Inferior parietal cortex (tissue), 1 donor: ENCODE measurements around the gene ALPI.
"Not testable (repeated sequence)": the region's sequence is repeated elsewhere in the genome, so short reads cannot be mapped to it uniquely, and the experiment has no call there.

ENCODE experiments used
- DNase-seq: peaks from one replicate; pipeline ENCODE4 v3.0.0-alpha.2; 2016; ENCODE audit errors: extremely low spot score

Gene ALPI

DNA sequence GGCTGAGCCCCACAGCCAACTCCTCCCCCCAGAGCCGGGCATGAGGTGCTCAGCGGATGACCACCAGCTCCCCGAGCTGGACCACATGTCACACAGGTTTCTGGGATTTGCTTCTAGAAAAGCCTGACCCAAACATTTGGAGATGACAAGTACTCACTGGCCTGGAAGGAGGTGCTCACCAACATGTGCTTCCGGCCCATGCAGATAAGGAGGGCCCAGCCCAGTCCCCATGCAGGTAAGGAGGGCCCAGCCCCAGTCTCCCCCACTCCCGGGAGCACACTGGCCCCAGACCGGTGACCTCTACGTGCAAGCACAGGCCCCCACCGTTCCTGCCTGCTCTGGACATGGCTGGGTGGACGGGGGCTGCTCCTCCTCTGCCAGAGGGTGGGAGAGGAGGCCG lies 14.0 kb upstream of the ALPI start:
- DNase-seq = not testable (repeated sequence)

DNA sequence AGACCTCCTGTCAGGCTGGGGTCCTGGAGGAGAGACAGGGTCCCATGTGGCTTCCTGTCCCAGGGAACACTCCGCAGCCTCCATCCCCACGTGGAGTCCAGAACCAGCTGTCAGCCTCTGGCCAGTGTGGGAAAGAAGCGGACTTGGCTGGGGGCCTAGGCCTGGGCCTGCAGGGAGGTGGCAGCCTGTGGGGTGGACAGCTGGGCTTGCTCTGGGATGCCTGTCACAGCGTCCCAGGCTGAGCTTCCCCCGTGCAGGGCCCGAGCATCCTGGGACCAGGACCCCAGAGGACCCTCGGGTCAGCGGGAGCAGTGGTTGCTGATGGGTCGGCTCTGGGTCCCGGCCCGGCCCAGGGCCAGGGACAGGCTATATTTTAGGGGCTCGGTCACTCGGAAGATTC lies 13.5 kb upstream of the ALPI start:
- DNase-seq = not testable (repeated sequence)

- not testable (repeated sequence) for DNase-seq
Observed at GRCh38 chr2:232443047-232443446, 12.9 kb upstream of the ALPI start.

GRCh38 chr2:232443669-232444408 lies 12.1 kb upstream of the ALPI start:
- not testable (repeated sequence) for DNase-seq

- no peak for DNase-seq
Observed at GRCh38 chr2:232444409-232445148, 11.4 kb upstream of the ALPI start.

DNA sequence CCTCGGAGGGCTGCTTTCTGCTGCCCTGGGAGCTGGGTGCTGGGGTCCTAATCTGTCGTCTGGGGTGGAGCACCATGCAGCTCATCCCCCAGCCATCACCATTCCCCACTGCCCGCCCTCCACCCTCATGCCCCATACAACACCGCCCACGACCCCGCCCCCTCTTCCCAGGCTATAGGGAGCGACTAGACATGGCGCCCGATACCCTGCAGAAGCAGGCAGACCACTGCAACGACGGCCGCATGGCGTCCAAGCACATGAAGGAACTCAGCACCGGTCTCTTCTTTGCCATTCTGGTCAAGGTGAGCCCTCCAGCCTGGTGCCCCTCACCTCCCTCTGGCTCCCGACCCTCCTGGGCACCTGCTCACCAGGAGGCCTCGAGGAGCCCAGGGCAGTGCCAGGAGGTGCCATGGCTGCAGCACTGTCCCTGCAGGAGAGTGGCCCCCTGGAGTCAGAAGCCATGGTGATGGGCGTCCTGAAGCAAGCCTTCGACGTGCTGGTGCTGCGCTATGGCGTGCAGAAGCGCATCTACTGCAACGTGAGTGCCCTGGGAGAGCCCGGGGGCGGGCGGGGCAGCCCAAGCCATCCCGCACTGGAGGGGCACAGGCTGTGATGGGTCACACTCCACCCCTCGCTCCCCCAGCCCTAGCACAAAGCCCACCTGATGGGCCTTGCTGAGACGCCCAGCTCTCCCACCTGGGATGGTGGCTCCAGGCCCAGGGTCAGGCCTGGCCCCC lies 10.6 kb upstream of the ALPI start:
- DNase-seq = not testable (repeated sequence)

DNA sequence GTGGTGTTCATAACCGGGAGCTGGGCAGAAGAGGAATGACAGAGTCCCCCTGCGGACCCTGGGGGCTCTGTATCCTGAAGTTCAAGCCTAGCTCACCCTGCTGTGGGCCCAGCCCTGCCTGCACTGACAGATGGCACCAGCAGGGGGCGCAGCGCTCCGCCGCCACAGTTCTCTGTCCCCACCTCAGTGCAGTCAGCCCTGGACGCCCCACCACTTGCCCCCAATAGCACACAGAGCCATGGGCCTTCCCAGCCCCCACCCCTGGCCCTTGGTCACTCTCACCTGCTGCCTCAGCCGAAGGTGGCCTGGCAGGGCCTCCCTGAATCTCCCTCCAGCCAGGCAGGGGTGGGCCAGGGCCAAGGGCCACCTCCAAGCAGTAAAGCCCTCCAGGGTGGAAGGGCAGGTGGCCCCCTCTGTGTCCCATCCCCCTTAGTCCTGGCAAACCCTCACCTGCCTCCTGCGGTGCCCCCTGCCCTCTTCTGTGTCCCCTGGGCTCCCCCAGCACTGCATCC lies 9.6 kb upstream of the ALPI start:
- DNase-seq = not testable (repeated sequence)

DNA sequence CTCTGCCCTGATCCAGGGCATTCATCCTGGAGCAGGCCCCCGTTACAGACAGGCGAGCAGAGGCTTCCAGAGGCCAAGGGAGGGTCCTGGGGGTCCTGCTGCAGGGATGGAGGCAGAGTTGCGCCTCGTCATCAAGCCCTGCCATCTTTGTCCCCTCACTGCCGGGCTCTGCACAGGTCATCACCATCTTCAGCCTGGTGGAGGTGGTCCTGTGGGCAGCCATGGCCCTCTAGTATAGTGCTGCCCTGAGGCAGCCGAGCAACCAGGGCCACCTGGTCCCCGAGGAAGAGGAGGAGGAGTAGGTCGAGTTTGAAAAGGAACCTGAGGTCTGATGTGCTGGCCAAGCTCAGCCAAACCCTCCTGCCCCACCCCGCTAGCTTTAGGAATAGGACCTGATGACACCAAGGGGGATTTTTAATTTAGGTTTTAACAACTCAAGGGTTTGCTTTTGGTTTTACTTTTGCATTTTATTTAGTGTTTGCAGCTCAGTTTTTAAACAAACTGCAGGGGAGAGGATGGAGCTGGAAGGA lies 8.8 kb upstream of the ALPI start:
- no peak for DNase-seq

- DNase-seq = no peak
Observed at GRCh38 chr2:232447638-232448303, 8.2 kb upstream of the ALPI start.

GRCh38 chr2:232448304-232448690 lies 7.7 kb upstream of the ALPI start:
- DNase-seq = no peak

GRCh38 chr2:232449964-232450363 lies 6.0 kb upstream of the ALPI start:
- DNase-seq = no peak

DNA sequence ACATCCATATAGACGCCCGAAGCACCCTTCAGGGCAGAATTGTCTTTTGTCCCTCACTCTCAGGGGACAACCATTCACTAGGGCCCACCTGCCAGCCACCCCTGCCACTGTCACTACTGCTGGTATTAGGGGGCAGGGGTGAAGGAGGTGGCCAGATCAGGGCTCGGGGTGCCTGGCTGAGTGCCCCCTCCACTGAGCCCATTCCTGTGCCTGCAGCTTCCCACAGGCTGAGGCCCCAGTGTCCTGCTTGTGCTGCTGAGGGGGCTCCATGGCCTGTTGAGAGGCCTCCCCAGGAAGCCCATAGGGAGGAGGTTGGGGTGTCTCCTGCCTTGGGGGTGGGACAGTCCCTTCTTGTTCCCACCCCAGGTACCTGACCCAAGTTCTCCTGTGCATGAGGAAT lies 4.3 kb upstream of the ALPI start:
- DNase-seq = not testable (repeated sequence)

DNA sequence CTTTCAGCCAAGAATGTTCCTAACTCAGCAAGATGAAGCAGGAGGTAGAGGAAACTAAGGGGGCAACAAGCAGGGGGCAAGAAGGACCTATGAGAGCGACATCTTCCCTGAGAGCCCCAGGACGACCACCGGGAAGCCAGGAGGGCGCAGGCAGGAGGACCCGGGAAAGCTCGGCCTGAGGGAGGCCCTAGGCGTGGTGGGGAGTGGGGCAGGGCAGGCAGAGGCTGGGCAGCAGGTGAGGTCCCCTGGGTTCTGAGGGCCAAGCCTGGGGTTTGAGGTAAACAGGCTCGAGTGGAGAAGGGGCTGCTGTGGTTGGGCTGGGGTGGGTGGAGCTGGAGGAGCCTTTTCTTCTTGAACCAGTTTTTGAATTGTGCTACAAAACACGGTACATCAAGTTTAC lies 1.3 kb upstream of the ALPI start:
- DNase-seq = no peak

GRCh38 chr2:232456296-232457120 lies 555 bp downstream of the ALPI start:
- DNase-seq = no peak

DNA sequence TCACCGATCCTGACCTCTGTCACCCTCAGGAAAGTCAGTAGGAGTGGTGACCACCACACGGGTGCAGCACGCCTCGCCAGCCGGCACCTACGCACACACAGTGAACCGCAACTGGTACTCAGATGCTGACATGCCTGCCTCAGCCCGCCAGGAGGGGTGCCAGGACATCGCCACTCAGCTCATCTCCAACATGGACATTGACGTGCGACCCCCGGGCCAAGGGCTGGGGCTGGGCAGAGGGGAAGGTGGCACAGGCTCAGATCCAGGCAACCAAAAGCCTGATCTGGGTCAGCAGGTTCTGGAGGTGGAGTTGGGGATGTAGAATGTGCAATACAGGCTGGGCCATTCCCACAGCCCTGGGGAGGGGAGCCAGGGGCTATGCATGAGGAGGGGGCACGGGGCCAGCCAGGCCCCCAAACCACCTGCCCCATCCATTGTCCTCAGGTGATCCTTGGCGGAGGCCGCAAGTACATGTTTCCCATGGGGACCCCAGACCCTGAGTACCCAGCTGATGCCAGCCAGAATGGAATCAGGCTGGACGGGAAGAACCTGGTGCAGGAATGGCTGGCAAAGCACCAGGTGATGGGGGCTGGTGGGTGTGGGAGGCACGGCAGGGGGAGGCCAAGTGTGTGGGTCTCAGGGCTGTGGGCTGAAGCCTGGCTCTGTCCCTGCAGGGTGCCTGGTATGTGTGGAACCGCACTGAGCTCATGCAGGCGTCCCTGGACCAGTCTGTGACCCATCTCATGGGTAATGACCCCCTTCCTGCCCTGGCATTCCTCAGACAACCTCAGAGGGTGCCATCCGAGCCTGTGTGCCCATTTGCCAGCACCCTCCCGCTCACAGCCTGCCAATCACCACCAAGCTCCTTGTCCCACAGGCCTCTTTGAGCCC lies 1.4 kb downstream of the ALPI start:
- no peak for DNase-seq

GRCh38 chr2:232458051-232458660 lies 2.2 kb downstream of the ALPI start:
- no peak for DNase-seq

GRCh38 chr2:232458661-232459418 lies 2.9 kb downstream of the ALPI start:
- DNase-seq = no peak

- no peak for DNase-seq
Observed at GRCh38 chr2:232459419-232460035, 3.6 kb downstream of the ALPI start.
